GM18520 (cell line): ENCODE data around the gene TTC13.
"Not testable (repeated sequence)": the region's sequence is repeated elsewhere in the genome, so short reads cannot be mapped to it uniquely, and the experiment has no call there.

Source experiments
- ATAC-seq: cut with Tn5 transposase; IDR thresholded peaks from one replicate; pipeline ENCODE4 v1.9.1; 2021; ENCODE audit not compliant: unreplicated experiment

TTC13 gene

DNA sequence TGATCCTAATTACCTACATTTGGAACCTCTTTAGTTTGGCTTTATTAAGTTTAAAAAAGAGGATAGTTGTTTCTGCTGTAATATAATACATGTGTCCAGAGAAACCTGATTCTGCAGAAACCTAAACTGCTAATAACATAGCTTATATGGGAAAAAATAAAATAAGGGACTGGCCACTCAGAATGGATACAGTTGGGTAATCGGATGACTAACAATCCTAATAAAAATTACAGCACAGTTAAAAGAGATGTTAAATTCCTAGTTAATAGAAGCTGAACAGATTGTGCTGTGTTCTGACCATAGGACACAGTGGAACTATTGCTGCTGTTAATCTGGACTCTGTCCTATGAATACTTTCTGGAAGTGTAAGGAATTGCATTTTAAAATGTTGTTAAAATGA, 16.2 kb upstream of the TTC13 start:
- ATAC-seq: no peak

DNA sequence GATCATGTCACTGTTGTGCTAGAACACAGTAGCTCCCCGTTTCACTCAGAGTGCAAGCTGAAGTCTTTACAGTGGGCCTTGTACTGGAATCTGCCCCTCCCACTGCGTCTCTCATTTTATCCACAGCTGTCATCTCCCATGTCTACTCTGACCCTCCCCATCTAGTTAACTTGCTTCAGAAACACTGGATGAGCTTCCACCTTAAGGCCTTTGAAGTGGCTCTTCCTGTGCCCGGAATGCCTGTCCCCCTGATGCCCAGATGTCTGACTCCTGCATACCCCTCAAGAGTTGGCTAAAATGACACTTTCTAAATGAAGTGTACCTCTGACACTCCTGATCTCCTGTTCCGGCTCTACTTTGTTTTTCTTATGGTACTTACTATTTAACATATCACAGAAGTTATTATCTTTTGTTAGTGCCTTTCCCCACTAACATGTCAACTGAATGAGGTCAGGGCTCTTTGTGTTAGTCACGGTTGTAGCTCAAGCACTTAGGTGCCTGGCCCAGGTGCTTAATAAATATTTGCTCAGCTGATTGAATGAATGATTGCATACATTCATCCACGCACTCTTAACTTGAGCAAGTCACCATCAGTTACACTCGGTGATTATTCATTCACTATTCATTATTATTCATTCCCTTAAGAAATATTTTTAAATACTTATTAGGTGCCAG, 13.6 kb upstream of the TTC13 start:
- ATAC-seq: no peak

DNA sequence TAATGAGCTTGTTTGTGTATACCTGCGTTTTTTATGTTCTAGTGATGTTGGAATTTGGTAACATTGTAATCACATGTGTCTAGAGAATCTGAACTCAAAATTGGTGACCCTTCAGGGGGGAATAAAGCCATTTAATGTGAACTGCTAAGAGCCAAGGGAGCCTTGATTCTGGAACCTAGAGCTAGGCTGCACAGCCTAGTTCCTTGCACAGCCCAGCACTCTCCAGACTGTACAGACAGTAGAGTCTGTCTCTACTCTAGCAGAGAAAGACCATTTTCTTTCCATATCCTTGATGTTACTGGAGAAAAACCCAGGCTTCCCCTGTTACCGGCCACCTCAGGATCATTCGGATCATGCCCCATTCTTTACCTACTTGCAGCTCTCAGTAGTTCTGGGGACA, 8.8 kb upstream of the TTC13 start:
- no peak for ATAC-seq

DNA sequence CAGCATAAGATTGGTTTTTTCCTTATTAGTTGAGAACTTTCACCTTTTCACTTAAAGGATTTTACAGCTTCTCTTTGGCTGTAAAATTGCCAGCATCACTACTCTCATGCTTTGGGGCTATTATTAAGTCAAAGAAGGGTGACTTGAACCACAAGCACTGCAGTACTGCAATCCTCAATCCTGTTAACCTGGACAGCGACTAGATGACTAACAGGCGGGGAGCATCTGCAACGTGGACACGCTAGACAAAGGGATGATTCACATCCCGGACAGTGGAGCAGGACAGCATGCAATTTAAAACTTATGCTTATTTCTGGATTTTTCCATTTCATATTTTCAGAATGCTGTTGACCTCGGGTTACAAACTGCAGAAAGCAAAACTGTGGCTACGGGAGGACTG, 8.3 kb upstream of the TTC13 start:
- ATAC-seq: no peak

DNA sequence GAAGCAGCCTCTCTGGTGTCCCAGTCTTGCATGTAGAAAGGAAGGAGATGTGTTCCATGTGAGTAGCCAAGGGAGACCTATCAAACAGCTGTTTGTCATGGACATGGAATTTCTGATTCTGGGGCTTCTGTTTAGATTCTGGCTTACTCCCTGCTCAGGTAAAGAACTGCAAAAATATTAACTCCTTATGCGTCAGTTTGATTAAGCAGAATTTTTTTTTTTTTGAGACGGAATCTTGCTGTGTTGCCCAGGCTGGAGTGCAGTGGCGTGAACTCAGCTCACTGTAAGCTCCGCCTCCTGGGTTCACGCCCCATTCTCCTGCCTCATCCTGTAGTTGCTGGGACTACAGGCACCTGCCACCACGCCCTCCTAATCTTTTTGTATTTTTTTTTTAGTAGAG, 7.0 kb upstream of the TTC13 start:
- ATAC-seq: no peak

DNA sequence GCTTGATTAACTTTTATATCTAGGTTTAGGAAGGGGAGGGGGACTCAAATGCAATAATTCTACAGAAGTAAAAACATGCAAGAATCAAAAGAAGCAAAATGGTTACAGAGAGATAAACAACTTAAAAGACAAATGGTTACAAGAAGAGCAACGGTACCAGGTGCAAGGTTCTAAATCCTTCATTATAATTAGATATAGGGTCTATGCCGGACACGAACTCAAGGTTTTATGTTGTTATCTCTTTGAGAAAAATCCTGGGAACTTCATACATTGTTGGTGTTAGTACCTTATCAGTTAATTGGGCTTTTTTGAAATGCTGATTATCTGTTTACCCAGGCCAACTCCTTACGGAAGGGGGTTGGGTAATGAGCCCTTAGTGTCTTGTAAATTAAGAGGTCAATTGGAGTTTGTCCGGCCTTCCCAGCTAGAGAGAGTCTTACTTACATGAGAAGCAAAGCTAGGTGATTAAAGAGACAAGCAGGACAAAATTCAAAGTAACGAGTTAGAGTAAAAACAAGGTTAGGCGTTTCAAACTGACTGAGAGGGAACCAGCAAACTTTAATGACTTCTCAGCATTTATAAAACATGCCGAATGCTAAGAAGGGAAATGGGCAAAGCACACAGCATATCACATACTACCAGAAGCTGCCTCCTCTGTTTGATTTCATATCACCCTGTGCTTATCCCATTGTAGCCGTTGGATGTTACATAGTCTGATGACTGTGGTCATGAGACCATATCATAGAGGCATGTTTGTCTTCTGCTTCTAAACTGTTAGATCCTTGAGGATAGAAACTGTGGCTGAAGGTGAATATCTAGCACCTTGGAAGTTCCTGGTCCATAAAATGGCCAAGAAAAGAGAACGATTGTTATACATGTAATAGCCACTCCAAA, 6.2 kb upstream of the TTC13 start:
- ATAC-seq: not testable (repeated sequence)

DNA sequence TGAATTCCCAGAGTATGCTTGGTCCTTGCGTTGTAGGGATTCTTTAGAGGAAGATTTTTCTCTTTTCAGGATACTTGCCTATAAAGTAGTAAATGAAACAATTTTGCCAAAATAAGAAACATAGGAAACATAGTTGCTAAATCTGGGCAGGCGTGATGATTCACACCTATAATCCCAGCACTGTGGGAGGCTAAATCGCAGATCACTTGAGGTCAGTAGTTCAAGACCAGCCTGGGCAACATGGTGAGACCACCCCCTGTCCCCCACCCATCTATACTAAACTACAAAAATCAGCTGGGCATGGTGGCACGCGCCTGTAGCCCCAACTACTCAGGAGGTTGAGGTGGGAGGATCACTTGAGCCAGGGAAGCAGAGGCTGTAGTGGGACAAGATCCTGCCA, 5.2 kb upstream of the TTC13 start:
- ATAC-seq: no peak

DNA sequence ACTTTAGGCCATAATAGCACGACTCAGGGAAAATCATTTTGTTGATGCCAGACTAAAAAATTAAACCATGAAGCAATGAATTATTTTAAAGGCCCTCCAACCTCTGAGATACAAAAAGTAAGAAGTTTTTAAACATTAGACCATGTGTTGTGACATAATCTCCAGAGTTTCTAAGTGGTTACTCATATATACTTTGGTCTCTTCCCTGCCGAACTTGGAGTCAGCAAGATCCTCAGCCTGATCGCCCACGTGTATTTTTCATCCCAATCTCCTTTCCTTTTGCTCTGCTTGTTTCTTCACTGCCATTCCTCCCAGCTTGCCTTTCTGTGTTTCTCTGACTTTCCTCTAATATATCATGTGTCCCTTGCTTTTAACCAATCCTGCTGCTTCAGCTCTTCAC, 4.0 kb upstream of the TTC13 start:
- no peak for ATAC-seq

DNA sequence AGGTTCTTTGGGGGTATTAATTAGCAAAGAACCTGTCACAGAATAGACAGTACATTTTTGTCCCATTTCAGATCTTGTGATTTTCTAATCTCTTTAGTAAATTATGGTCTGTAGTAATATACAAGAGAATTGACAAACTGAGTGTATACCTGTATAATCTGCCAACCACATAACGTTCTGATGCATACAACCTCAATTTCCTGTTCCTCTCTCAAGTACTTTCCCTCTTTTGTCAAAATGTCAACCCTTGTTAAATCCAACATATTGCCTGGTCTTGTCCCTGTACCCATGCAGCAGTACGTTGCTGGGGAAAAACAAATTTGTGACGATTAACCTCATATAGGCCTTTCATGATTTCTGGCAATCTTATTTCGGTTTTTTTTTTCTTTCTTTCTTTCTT, 1.3 kb upstream of the TTC13 start:
- no peak for ATAC-seq

DNA sequence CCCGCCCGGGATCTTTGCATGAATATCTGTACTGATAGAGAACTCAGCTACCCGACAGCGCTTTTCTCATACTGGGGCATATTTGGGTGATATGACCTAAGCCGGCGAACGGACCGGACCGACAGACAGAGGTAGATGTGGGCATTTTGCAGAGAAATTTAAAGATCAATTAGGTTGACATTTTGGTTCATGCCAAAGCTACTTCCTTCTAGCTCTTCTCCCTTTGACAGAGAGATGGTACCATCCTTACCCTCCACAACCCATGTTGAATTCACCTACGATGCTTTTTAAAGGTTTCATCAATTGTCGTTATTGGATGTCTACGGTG, 692 bp upstream of the TTC13 start:
- no peak for ATAC-seq

DNA sequence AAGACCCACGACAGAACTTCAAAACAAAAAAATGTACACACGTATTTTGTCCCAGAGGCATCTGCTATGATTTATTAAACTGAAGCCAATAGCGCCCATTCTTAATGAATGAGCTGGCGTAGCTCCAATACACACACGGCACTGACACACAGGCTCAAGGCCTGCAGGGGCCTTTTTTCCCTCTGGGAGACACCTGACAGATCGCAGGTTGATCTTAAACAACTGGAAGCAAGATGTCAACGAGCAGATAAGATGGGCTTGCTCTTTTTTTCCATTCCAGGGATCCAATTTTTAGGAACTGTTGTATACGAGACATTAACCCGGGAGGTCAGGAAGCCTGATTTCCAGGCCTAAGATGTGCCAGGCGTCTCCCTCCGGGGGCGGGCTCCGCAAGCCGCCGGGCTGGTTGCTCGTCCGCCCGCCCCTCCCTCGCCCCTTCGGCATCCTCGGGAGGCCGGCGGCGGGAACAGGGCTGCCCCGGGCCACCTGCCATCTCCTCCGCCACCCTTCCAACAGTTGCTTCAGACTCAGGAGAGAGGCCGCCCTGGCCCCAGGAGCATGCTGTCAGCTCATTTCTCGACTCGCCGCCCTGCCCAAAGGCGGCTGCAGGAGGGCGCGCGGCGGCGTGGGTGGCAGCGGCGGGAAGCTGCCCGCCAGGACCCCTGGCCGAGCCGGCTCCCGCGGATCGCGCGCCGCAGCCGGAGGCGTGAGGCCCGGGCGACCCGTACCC, 735 bp downstream of the TTC13 start:
- peak; percentile 0 for ATAC-seq

DNA sequence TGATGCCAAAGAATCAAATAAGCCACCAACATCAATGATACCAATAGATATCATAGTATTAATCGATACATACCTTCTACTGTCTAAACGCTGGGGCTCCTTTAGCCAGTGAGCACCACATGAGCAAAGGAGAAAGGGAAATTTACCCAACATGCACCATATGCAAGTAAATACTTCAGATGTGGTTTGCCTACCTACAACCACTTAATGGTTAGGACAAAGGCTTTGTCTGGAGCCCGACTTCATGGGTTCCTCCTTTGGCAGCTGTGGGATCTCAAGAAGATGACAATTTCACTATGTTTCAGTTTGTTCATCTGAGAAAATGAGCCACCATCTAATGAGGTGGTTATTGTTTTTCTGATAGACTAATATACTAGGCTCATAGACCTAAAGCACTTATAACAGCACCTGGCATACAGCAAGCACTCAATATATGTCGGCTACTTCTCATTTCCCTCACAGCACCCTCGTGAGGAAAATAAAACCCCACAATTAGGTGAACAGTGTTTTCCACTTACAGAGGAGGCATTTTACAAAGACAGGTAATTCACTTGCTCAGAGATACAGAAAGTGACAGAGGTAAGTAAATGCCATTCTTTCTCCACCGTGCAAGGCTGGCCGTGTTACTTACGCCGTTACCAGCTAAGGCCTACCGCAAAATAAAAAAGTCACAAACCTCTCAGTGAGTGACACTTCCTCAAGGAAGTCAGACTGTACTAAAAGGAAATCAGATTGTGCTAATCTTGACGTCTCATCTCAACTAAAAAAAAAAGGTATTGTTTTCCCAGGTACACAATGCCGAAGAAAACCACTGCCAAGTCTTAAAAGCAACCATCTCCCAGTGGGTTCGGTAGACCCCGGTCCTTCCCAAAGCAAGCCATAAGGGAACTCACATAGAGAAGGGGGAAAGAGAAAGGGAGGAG, 1.6 kb downstream of the TTC13 start:
- no peak for ATAC-seq

DNA sequence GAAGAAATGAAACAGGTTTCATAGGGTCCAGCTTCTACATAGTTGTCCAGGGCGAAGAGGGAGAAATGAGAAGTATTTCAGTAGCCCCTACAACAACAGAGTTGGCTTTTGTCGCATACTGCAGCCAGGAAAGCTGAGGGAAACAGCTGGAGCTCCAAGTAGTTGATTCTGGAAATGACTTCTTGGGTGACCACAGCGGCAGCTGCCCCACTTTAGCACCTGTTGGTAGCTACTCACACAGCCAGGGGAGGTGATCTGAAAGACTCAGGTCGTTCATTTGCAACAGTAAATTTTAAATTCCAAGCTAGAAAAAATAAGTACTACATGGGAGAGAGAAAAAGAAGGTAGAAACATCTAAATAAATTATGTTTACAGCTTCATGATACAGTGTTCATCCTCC, 2.3 kb downstream of the TTC13 start:
- ATAC-seq: no peak

DNA sequence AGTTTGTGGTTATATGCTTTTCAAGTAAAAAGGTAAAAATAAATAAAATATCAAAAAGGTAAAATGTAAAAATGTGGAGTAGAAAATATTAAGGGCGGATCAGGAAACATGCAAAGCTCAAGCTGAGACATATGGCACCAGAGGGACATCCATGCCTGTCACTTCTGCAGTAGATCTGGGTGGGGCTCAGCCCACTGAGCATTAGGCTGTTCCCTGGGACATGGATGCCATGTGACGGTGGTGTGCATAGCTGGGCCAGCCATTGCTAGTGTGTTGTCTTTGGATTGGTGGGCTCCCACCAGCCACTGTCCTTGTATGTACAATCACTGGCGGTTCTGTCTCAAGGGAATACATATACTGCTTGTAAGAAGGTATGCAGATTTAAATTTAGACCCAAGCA, 3.0 kb downstream of the TTC13 start:
- no peak for ATAC-seq

DNA sequence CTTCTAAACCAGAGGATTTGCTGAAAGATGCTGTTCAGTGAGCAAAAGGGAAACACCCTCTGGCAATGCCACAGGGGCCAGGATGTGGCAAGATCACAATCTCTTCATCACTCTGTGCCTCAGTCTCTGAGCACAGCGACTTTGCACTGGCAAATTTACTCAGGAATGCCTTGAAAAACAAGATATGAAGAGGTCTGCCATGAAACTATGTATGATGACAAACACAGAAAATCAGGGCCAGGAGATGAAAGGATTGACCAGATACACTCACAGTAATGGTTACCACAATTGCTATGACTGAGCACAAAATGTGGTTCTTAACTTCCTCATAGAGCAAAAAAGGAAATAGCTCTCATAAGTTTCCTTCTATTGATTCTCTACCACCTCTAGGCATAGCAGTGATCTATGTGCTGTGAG, 5.8 kb downstream of the TTC13 start:
- peak; percentile 69 for ATAC-seq

DNA sequence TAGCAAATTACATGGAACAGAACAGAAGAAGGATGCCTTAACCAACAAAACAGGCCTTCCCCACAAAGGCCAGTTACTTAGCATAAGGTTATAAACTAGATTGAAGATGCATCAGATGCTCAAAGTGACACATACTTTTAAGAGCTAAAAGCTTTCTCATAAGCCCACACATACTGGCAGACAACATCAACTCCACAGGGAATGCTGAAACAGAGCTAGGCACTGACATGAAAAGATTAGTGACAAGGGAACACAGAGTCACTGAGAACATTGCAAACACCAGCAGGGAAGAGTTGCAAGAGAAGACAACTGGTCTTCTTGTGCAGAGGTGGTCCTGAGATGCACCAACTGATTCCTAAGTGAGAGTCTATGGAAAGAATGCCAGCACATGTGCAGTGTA, 6.9 kb downstream of the TTC13 start:
- no peak for ATAC-seq

DNA sequence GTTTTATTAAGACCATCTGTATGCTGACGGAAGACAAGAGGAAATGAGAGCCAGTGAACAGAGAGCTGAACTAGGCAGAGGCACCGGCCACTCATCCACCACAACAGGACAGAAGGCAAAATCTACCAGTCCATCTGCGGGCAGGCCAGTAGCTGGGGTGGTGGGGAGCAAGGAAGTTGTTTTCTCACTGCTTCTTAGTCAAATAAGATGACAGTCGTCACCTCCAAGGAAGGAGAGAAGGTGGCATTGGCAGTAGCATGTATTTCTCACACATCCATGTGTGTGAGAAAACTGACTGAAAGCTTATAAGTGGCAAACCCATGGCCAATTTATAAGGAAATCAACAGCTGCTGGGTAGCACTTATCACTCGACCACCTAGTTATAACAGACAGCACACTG, 8.2 kb downstream of the TTC13 start:
- no peak for ATAC-seq

DNA sequence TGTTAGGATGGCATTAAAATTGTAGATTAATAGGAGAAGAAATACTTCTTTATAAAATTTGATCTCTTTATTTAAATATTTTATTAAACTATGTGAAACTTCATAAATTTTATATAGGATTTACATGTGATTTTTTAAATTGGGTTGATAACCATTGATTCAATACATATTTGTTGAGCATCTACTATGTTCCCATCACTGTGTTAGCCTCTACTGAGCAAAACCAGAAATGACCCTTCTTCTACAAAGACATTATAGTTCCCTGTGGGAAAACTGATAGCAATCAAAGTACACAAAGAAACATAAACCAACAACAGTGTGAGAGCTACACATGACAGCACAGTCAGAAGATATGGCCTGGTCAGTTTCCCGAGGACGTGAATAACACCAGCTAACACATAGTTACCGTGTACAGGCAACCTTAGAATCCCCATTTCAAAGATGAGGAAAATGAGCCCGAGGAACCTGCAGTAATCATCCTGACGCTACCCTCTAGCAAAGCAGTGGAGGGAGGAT, 12.2 kb downstream of the TTC13 start:
- ATAC-seq: no peak

DNA sequence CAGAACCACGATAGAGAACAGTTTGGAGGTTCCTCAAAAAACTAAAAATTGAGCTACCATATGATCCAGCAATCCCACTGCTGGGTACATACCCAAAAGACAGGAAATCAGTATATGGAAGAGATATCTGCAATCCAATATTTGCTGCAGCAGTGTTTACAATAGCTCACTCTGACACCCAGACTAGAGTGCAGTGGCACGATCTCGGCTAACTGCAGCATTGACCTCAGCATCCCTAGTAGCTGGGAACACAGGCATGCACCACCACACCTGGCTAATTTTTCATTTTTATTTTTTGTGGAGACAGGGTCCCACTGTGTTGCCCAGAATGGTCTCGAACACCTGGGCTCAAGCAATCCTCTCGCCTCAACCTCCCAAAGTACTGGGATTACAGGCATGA, 13.1 kb downstream of the TTC13 start:
- ATAC-seq: no peak

DNA sequence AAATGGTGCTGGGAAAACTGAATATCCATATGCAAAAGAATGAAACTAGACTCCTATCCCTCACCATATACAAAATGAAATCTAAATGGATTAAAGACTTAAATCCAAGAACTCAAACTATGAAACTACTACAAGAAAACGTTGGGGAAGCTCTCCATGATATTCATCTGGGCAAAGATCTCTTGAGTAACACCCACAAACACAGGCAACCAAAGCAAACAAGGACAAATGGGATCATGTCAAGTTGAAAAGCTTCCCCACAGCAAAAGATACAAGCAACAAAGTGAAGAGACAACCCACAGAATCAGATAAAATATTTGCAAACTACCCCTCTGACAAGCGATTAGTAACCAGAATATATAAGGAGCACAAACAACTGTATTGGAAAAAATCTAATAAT, 13.8 kb downstream of the TTC13 start:
- ATAC-seq: no peak

DNA sequence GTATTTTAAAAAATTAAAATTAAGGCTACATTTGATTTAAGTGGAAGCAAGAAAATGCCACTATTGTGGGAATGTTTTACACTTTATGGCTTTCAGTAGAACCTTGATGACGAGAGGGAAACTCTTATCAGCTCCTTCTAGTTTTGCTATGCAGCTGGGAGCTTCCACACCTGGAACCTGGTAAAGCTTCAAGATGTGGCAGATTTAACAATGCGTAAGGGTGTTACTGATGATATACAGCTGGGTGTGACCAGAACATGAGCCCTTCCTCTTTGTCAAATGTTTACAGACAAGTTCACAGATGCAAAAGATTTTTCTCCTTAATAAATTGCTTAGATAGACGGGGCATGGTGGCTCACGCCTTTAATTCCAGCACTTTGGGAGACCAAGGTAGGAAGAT, 20.3 kb downstream of the TTC13 start:
- no peak for ATAC-seq
